ENCODE results near the gene SLC2A11.

- TF ChIP-seq CTCF (conservative IDR thresholded peaks at IDR 0.05 in 1 of 2, IDR thresholded peaks at IDR 0.05 in 1 of 2; ENCODE audit: extremely low read depth in 1 of 2, insufficient read depth in 1 of 2, low read depth in 1 of 2, low read length in 2 of 2) (no peak), EZH2 (IDR thresholded peaks at IDR 0.05; ENCODE audit: borderline replicate concordance, low read length) (no peak)
Observed at GRCh38 chr22:23840026-23840425, 17.6 kb upstream of the SLC2A11 start.

Measured in mammary epithelial cell (primary cell).